Central memory CD8-positive, alpha-beta T cell (primary cell): ENCODE results near the gene ABCC1.
A peak's percentile ranks its signal among the peaks of the same experiment; 100 is the strongest.

Source experiments
- ATAC-seq: fragments of 150-1000 bp; cut with Tn5 transposase; replicated peaks from 2 replicates; pipeline ENCODE4 v1.10.0; 2022; ENCODE audit warnings: mild to moderate bottlenecking, moderate FRiP score, moderate number of reproducible peaks; ENCODE audit not compliant: poor library complexity, severe bottlenecking; ENCODE audit errors: extremely low read depth
- DNase-seq, 2 donors: peaks; one replicate each; pipeline ENCODE4 v3.0.0; 2021; ENCODE audit warnings: low spot score in 2 of 2
- H3K27ac Mint-ChIP-seq: one replicate; pipeline ENCODE4 v1.8.0; 2022; ENCODE audit warnings: low read depth, mild to moderate bottlenecking, moderate library complexity, mixed read lengths
- H3K27me3 Mint-ChIP-seq: one replicate; pipeline ENCODE4 v1.8.0; 2022; ENCODE audit warnings: mixed read lengths
- H3K36me3 Mint-ChIP-seq: one replicate; pipeline ENCODE4 v1.8.0; 2022; ENCODE audit warnings: mild to moderate bottlenecking, moderate library complexity, mixed read lengths; ENCODE audit not compliant: insufficient read depth
- H3K4me1 Mint-ChIP-seq: one replicate; pipeline ENCODE4 v1.8.0; 2022; ENCODE audit warnings: mixed read lengths
- H3K4me3 Mint-ChIP-seq: one replicate; pipeline ENCODE4 v1.8.0; 2022; ENCODE audit warnings: mild to moderate bottlenecking, moderate library complexity, mixed read lengths
- H3K9me3 Mint-ChIP-seq: one replicate; pipeline ENCODE4 v1.8.0; 2022; ENCODE audit warnings: mixed read lengths

The ABCC1 gene

DNA sequence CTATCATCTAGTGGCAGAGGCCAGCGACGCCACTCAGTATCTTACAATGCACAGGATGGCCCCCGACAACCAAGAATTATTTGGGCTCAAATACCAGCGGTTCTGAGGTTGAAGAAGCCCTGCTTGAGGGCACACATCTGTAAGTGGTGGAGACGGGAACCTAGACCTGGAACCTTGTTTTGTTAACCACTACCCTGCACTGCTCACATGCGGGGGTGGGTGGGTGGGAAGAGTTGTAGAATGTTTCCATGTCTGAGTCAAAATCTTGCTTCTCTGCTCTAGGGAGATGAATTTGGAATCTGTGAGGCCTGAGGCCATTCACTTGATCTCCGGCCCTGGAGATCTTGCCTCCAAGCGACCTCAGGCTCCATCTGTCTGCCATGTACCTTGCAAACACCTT lies 44.1 kb downstream of the ABCC1 start:
- H3K4me3 Mint-ChIP-seq, result no peak overlapping the region
- peaks cover 37% of the 10 kb centered on the region for H3K4me1 Mint-ChIP-seq
- no peaks in the 10 kb centered on the region for H3K27me3 Mint-ChIP-seq
- H3K36me3 Mint-ChIP-seq, result peaks cover 19% of the 10 kb centered on the region
- no peak for DNase-seq
- no peaks in the 10 kb centered on the region for H3K9me3 Mint-ChIP-seq
- no peak overlapping the region for H3K27ac Mint-ChIP-seq
- no peak for ATAC-seq

DNA sequence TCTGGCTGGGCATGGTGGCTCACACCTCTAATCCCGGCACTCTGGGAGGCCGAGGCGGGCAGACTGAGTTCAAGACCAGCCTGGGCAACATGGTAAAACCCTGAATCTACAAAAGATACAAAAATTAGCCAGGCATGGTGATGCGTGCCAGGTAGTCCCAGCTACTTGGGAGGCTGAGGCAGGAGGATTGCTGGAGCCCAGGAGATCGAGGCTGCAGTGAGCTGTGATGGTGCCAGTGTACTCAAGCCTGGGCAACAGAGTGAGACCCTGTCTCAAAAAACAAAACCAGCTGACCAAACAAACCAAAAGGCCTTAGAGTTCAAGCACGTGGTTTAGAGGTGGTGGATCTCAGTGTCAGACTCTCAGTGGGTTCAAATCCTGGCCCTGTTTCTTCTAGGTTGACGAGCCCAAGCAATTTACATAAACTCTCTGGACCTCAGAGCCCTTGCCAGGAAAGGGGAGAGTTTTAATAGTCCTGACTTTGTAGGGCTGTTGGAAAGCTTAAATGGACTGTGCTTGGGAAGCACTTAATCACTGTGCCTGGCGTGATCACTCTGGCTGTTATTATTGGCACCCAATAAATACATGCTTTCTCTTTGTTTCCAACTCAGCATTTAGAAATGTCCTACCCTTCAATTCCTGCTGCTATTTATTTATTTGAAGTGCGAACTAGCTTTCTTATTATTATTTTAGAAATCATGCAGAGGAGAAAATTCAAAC lies 44.7 kb downstream of the ABCC1 start:
- peaks cover 37% of the 10 kb centered on the region for H3K4me1 Mint-ChIP-seq
- peaks cover 17% of the 10 kb centered on the region for H3K36me3 Mint-ChIP-seq

DNA sequence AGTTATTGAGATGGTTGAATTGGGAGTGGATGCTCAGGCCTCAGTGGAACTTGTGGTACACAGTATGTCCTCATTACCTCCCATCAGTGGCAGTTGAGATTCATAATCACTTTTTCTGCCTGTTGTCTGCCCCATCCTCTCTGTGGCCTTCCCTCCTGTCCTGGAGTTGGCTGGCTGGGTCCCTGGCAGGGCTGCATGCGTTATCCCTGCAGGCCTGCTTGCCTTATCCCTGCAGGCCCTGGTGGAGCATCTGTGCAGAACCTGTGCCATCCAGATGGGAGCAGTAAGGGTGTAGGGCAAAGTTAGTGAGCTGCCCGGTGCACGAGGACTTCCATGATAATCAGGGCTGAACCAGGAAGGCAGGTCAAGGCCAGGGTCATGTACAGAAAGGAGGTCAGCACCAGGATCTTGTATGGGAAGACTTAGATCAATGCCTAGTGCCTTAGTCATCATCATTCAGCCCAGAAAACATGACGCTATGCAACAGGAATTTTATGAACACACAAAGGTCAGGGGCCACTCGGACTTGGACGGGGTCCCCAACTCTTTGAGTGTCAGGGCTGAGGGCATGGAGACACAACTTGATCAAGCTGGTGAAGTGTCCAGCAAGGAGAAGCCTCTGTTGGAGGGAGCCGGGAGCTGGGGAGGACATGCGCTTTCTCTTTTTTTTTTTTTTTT lies 47.2 kb downstream of the ABCC1 start:
- DNase-seq (no peak), ATAC-seq (no peak)
- H3K9me3 Mint-ChIP-seq, result no peaks in the 10 kb centered on the region
- H3K4me3 Mint-ChIP-seq, result no peak overlapping the region
- H3K27me3 Mint-ChIP-seq, result no peaks in the 10 kb centered on the region
- peaks cover 25% of the 10 kb centered on the region for H3K4me1 Mint-ChIP-seq
- H3K27ac Mint-ChIP-seq, result no peak overlapping the region
- peaks cover 16% of the 10 kb centered on the region for H3K36me3 Mint-ChIP-seq

More for the DNA sequence above, 44.7 kb downstream of the ABCC1 start:
- Mint-ChIP-seq H3K9me3 (no peaks in the 10 kb centered on the region), H3K27me3 (no peaks in the 10 kb centered on the region), H3K4me3 (no peak overlapping the region), H3K27ac (no peak overlapping the region)
- DNase-seq, result no peak
- ATAC-seq, result no peak

DNA sequence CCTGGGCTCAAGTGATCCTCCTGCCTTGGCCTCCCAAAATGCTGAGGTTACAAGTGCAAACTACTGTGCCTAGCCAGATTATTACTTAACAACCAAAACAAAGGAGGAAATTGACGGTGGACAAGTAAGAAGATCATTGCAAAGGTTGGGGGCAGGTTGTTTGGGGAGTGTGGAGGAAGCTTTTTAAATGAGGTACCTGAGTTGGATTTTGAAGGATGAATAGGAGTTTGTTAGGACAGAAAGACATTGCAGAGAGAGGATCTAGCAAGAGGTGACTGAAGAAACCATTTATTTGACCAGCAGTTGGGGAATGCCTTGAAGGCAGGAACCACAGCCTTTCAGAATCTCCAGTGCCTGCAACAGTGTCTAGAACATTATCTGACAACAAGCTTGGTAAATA lies 51.3 kb downstream of the ABCC1 start:
- Mint-ChIP-seq H3K27me3 (no peaks in the 10 kb centered on the region), H3K4me1 (peaks cover 13% of the 10 kb centered on the region), H3K36me3 (peaks cover 9% of the 10 kb centered on the region), H3K4me3 (no peak overlapping the region), H3K9me3 (no peaks in the 10 kb centered on the region), H3K27ac (no peak overlapping the region)
- ATAC-seq (no peak), DNase-seq (no peak)

DNA sequence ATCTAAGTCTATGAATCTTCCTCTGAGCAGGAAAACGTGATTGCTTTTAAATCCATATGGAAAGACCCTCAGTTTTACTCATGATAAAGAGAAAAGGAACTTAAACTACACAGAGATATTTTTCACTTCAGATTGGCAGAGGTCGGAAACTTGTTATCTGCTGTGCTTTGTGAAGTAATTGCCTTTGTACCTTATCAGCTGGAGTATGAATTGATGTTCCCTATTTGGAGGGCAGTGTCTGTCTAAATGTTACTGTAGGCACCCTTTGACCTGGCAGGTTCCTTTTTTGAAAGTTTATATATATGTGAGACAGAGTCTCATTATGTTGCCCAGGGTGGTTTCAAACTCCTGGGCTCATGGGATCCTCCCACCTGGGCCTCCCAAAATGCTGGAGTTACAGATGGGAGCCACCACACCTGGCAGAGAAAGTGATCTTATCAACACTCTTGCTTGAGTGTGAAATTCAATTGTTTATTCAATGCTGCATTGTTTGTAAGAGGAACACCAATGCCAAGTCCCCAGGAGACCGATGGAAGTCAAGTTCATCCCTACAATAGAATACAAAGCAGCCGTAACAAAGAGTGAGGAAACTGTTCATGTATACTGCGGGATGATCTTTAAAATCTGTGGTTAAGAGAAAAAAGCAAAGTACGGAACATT lies 52.3 kb downstream of the ABCC1 start:
- Mint-ChIP-seq H3K36me3 (peaks cover 10% of the 10 kb centered on the region), H3K9me3 (no peaks in the 10 kb centered on the region), H3K27me3 (no peaks in the 10 kb centered on the region), H3K4me3 (no peak overlapping the region), H3K4me1 (peaks cover 13% of the 10 kb centered on the region), H3K27ac (no peak overlapping the region)
- ATAC-seq, result no peak
- DNase-seq, result no peak

DNA sequence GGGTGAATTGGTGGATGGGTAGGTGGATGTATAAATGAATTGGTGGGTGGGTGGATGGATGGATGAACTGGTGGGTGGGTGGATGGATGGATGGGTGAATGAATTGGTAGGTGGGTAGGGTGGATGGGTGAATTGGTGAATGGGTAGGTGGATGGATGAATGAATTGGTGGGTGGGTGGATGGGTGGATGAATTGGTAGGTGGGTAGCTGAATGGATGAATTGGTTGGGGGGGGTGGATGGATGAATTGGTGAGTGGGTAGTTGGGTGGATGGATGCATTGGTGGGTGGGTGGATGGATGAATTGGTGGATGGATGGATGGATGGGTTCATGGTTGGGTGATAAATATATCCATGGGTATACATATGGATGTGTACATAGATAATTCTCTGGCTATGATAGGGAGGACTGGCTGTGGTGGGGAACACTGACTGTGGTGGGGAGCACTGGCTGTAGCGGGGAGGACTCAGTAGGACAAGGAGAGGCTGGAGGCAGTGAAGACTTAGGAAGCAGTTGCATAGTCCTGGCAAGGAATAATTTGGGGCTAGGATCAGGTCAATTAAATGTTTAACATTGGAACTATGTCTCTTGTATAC lies 54.4 kb downstream of the ABCC1 start:
- peaks cover 17% of the 10 kb centered on the region for H3K4me1 Mint-ChIP-seq
- H3K9me3 Mint-ChIP-seq, result no peaks in the 10 kb centered on the region
- H3K4me3 Mint-ChIP-seq, result no peak overlapping the region
- DNase-seq (no peak), ATAC-seq (no peak)
- H3K27me3 Mint-ChIP-seq, result no peaks in the 10 kb centered on the region
- H3K27ac Mint-ChIP-seq, result no peak overlapping the region
- peaks cover 9% of the 10 kb centered on the region for H3K36me3 Mint-ChIP-seq

DNA sequence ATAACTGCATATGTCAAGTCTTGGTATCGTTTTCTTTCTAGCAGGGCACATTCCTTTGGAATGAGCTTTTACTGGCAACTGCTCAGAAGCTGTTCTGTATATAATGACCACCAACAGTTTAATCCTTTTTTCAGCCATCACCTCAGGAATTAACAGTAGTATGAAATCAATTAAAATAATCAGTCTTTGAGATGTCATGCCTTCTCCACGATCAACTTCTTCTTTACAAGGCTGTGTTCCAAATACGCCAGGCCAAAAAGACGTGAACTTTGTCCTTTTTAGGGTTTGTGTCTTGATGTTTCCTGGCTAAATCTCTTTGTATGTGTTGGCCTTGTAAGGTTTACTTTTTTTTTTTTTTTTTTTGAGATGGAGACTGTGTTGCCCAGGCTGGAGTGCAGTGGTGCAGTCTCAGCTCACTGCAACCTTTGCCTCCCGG lies 54.9 kb downstream of the ABCC1 start:
- DNase-seq (no peak), ATAC-seq (no peak)
- Mint-ChIP-seq H3K27ac (no peak overlapping the region), H3K36me3 (peaks cover 13% of the 10 kb centered on the region), H3K27me3 (no peaks in the 10 kb centered on the region), H3K9me3 (no peaks in the 10 kb centered on the region), H3K4me1 (peaks cover 16% of the 10 kb centered on the region), H3K4me3 (no peak overlapping the region)

DNA sequence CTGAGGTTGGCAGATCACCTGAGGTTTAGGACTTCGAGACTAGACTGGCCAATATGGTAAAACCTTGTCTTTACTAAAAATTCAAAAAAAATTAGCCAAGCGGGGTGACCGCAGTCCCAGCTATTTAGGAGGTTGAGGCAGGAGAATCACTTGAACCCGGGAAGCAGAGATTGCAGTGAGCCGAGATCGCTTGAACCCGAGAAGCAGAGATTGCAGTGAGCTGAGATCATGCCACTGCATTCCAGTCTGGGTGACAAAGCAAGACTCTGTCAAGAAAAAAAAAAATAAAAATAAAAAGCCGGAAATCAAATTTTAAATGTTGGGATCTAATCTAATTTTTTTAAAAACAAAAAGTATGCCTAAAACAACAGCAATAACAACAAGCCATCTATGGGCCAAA lies 56.3 kb downstream of the ABCC1 start:
- H3K4me3 Mint-ChIP-seq, result no peak overlapping the region
- peaks cover 19% of the 10 kb centered on the region for H3K36me3 Mint-ChIP-seq
- peaks cover 22% of the 10 kb centered on the region for H3K4me1 Mint-ChIP-seq
- no peaks in the 10 kb centered on the region for H3K27me3 Mint-ChIP-seq
- H3K27ac Mint-ChIP-seq, result no peak overlapping the region
- ATAC-seq (no peak), DNase-seq (no peak)
- no peaks in the 10 kb centered on the region for H3K9me3 Mint-ChIP-seq

DNA sequence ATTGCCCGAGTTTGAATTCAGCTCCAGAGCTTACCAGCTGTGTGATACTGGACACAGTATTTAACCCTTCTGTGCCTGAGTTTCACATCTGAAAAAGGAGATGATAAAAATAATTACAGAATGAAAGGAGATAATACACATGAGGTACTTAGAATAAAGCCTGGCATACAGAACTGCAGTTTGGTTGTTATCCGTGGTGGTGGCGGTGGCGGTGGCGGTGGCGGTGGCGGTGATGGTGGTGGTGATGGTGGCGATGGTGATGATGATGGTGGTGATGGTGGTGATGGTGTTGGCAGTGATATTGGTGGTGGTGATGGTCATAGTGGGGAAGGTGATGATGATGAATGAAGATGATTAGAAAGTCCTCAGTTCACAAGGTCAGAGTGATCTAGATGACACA lies 57.2 kb downstream of the ABCC1 start:
- ATAC-seq (no peak), DNase-seq (no peak)
- H3K27ac Mint-ChIP-seq, result peak overlapping the region; percentile 90
- no peak overlapping the region for H3K4me3 Mint-ChIP-seq
- H3K27me3 Mint-ChIP-seq, result no peaks in the 10 kb centered on the region
- H3K36me3 Mint-ChIP-seq, result peaks cover 23% of the 10 kb centered on the region
- peaks cover 24% of the 10 kb centered on the region for H3K4me1 Mint-ChIP-seq
- H3K9me3 Mint-ChIP-seq, result no peaks in the 10 kb centered on the region

DNA sequence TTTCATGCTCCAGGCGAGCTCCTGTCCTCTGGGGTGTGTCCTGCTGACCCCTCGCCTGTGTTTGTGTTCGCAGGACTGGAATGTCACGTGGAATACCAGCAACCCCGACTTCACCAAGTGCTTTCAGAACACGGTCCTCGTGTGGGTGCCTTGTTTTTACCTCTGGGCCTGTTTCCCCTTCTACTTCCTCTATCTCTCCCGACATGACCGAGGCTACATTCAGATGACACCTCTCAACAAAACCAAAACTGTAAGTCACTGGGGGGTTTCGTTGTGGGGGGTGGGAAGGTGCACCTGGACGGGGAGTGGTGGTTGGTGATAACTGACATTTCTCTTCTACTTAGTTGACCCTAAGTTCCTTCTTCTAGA lies 58.3 kb downstream of the ABCC1 start:
- peak overlapping the region; percentile 90 for H3K27ac Mint-ChIP-seq
- peaks cover 24% of the 10 kb centered on the region for H3K4me1 Mint-ChIP-seq
- peaks cover 29% of the 10 kb centered on the region for H3K36me3 Mint-ChIP-seq
- DNase-seq (no peak), ATAC-seq (no peak)
- H3K27me3 Mint-ChIP-seq, result no peaks in the 10 kb centered on the region
- no peaks in the 10 kb centered on the region for H3K9me3 Mint-ChIP-seq
- no peak overlapping the region for H3K4me3 Mint-ChIP-seq

DNA sequence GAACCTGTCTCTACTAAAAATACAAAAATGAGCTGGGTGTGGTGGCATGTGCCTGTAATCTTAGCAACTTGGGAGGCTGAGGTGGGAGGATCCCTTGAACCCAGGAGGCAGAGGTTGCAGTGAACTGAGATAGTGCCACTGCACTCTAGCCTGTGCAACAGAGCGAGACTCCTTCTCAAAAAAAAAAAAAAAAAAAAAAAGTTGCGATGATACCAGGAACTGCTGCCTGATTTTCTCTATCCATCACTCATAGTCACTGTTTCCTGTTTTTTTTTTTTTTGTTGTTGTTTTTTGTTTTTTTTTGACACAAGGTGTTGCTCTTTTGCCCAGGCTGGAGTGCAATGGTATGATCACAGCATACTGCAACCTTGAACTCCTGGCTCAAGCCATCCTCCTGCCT lies 59.2 kb downstream of the ABCC1 start:
- no peak overlapping the region for H3K4me3 Mint-ChIP-seq
- H3K4me1 Mint-ChIP-seq, result peaks cover 24% of the 10 kb centered on the region
- peaks cover 33% of the 10 kb centered on the region for H3K36me3 Mint-ChIP-seq
- no peaks in the 10 kb centered on the region for H3K27me3 Mint-ChIP-seq
- no peak for ATAC-seq
- DNase-seq, result no peak
- no peak overlapping the region for H3K27ac Mint-ChIP-seq
- H3K9me3 Mint-ChIP-seq, result no peaks in the 10 kb centered on the region

DNA sequence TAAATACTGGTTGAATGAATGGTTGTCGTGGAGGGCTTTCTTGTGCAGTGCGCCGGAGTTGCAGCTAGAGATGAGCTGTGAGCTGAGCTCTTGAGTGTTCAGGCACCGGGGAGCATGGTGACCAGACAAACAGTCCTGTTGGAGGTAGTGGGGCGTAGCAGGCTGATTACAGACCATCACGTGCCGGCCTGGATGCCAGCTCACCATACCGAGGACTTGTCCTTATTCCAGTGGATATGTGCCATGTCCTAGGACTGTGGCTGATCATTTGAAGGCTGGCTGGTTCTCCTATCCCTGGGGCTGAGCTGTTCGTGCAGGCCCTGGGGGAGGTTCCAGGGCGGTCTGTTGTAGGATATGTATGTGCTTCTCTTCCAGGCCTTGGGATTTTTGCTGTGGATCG lies 60.0 kb downstream of the ABCC1 start:
- H3K27me3 Mint-ChIP-seq, result no peaks in the 10 kb centered on the region
- H3K4me3 Mint-ChIP-seq, result no peak overlapping the region
- no peaks in the 10 kb centered on the region for H3K9me3 Mint-ChIP-seq
- peaks cover 35% of the 10 kb centered on the region for H3K36me3 Mint-ChIP-seq
- H3K4me1 Mint-ChIP-seq, result peaks cover 24% of the 10 kb centered on the region
- no peak overlapping the region for H3K27ac Mint-ChIP-seq
- DNase-seq (no peak), ATAC-seq (no peak)

DNA sequence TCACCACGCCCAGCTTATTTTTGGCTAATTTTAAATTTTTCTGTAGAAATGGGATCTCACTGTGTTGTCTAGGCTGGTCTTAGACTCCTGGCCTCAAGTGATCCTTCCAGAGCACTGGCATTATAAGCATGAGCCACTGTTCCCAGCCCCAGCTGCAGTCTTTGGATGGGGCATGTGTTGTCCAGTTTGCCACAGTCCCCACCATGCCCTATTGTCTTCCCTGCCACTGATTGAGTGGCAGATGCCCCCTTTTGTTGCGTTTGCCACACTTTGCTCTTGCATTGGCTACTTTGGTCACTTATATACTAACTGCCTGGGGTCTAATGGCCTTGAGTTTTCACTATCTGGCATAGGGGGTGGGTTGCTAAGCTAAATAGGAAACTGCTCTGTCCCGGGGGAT lies 60.8 kb downstream of the ABCC1 start:
- Mint-ChIP-seq H3K27ac (no peak overlapping the region), H3K4me3 (no peak overlapping the region), H3K4me1 (peaks cover 24% of the 10 kb centered on the region), H3K27me3 (no peaks in the 10 kb centered on the region), H3K36me3 (peaks cover 40% of the 10 kb centered on the region), H3K9me3 (no peaks in the 10 kb centered on the region)
- no peak for DNase-seq
- ATAC-seq, result no peak
